ENCODE measurements around the gene PBX1. TPM values are rescaled to one million over a fixed set of nuclear protein-coding genes. Genes with fewer than 3 reads are reported as not detected.

The PBX1 gene
- total RNA-seq, 2 donors from 2014 or later, result 59.9 to 79.2 TPM

DNA sequence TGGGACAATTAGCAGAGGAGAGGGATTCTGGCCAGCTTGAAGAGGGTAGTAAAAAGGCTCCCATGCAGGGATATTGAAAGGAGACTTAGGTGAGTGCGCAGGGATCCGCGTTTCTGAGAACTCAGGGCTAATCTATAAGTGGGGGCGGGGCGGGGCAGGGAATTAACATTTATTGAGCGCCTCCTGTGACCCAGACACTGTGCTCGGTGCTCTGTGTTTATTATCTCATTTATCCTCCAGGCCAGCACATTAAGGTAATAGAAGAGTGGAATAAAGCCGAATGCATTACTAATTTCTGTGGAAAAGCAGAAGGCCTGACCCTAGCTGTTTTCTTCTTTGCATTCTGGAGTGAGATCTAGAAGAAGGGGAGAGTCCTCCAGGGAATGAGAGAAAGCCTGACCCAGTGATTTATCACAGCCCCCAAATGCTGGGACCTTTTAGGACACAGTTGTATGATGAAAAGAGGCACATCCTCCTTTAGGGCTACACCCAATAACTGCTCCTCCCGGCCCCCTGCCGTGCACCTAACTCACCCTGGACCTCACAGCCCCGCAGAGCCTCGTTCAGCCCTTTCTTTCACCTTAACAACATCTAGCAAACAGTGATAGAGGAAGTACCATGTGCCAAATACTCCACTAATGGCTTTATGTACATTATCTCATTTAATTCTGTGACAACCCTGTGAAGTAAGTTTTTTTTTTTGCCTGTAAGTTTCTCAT is 317.6 kb downstream of the PBX1 start:
- Mint-ChIP-seq H3K27ac (no peak overlapping the region), H3K27me3 (ENCODE audit: insufficient read depth) (peaks cover 21% of the 10 kb centered on the region), H3K4me1 (peaks cover 51% of the 10 kb centered on the region), H3K9me3 (no peaks in the 10 kb centered on the region), H3K36me3 (ENCODE audit: low read depth) (no peaks in the 10 kb centered on the region), H3K4me3 (no peak overlapping the region)
- H3K9me3 ChIP-seq (ENCODE audit: control insufficient read depth, low read length), result no peaks in the 10 kb centered on the region
- peaks cover 17% of the 10 kb centered on the region for H3K4me1 ChIP-seq (ENCODE audit: control insufficient read depth, insufficient read depth, low read length)
- H3K4me3 ChIP-seq (ENCODE audit: low read length), result no peak overlapping the region
- DNase-seq, result no peak
- H3K27ac ChIP-seq (ENCODE audit: low read depth, low read length), result no peak overlapping the region
- no peaks in the 10 kb centered on the region for H3K36me3 ChIP-seq (ENCODE audit: control insufficient read depth, insufficient read depth, low read length)
- WGBS, 2 experiments (ENCODE audit: insufficient coverage in 1 of 2, insufficient read length in 1 of 2), result 87 to 94% methylated on average over 8 to 12 of the region's 12 CpGs
- no peak overlapping the region for H3K9ac ChIP-seq (ENCODE audit: extremely low read depth, low read length, poor library complexity, severe bottlenecking)
- H3K27me3 ChIP-seq (ENCODE audit: control insufficient read depth, insufficient read depth, low read length, poor library complexity, severe bottlenecking), result peaks cover 8% of the 10 kb centered on the region
- TF ChIP-seq, protein P1, sequence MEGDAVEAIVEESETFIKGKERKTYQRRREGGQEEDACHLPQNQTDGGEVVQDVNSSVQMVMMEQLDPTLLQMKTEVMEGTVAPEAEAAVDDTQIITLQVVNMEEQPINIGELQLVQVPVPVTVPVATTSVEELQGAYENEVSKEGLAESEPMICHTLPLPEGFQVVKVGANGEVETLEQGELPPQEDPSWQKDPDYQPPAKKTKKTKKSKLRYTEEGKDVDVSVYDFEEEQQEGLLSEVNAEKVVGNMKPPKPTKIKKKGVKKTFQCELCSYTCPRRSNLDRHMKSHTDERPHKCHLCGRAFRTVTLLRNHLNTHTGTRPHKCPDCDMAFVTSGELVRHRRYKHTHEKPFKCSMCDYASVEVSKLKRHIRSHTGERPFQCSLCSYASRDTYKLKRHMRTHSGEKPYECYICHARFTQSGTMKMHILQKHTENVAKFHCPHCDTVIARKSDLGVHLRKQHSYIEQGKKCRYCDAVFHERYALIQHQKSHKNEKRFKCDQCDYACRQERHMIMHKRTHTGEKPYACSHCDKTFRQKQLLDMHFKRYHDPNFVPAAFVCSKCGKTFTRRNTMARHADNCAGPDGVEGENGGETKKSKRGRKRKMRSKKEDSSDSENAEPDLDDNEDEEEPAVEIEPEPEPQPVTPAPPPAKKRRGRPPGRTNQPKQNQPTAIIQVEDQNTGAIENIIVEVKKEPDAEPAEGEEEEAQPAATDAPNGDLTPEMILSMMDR (conservative IDR thresholded peaks at IDR 0.05), result no peak

DNA sequence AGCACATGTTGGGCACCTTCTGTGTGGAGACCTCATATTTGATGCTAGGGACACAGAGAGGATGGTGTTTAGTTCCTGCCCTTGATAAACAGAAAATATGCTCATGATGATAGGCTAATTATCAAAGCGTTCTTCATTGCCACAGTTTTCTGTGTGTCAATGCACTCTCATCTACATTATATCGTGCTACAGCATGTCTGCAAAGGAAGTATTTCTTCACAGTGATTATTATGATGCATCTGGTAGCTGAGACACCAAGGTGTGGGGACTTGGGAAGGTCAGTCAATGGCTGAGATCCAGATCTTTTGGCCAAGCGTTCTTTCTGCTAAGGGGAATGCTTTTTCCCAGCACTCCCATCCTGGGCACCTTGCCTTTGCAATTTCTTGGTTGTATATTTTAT is 321.2 kb downstream of the PBX1 start:
- H3K4me3 ChIP-seq (ENCODE audit: low read length), result no peak overlapping the region
- H3K36me3 ChIP-seq (ENCODE audit: control insufficient read depth, insufficient read depth, low read length), result no peaks in the 10 kb centered on the region
- TF ChIP-seq, protein P1 (conservative IDR thresholded peaks at IDR 0.05), result no peak
- Mint-ChIP-seq H3K4me3 (no peak overlapping the region), H3K27ac (no peak overlapping the region), H3K9me3 (no peaks in the 10 kb centered on the region), H3K4me1 (peaks cover 22% of the 10 kb centered on the region), H3K27me3 (ENCODE audit: insufficient read depth) (peaks cover 50% of the 10 kb centered on the region), H3K36me3 (ENCODE audit: low read depth) (no peaks in the 10 kb centered on the region)
- no peaks in the 10 kb centered on the region for H3K9me3 ChIP-seq (ENCODE audit: control insufficient read depth, low read length)
- H3K4me1 ChIP-seq (ENCODE audit: control insufficient read depth, insufficient read depth, low read length), result peaks cover 5% of the 10 kb centered on the region
- H3K27me3 ChIP-seq (ENCODE audit: control insufficient read depth, insufficient read depth, low read length, poor library complexity, severe bottlenecking), result peaks cover 44% of the 10 kb centered on the region
- no peak overlapping the region for H3K27ac ChIP-seq (ENCODE audit: low read depth, low read length)
- 98% methylated on average over 3 of the region's 3 CpGs; no CpG with 5 or more reads in 1 of the 2 experiments for WGBS, 2 experiments (ENCODE audit: insufficient coverage in 1 of 2, insufficient read length in 1 of 2)
- DNase-seq, result no peak
- H3K9ac ChIP-seq (ENCODE audit: extremely low read depth, low read length, poor library complexity, severe bottlenecking), result no peak overlapping the region

DNA sequence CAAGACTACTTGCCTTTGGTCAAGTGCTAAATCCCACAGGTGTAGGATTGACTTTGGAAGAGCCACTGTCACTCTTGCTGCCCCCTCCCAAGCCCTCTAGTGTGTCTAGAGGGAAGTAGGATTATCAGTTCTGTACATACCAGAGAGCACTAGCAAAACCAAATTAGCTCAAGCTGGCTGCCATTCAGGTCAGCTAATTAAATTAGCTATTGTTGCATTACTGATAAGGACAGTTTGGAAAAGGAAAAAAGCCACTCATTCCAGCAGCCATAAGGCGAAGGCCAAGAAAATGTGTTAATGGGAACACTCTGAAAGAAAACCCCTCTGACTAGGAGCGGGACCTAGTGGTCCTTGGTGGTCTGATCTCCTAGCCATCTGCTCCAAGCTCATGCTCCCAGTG is 321.7 kb downstream of the PBX1 start:
- H3K4me3 ChIP-seq (ENCODE audit: low read length), result no peak overlapping the region
- peaks cover 49% of the 10 kb centered on the region for H3K27me3 ChIP-seq (ENCODE audit: control insufficient read depth, insufficient read depth, low read length, poor library complexity, severe bottlenecking)
- H3K4me1 ChIP-seq (ENCODE audit: control insufficient read depth, insufficient read depth, low read length), result peaks cover 5% of the 10 kb centered on the region
- Mint-ChIP-seq H3K27me3 (ENCODE audit: insufficient read depth) (peaks cover 54% of the 10 kb centered on the region), H3K27ac (no peak overlapping the region), H3K9me3 (no peaks in the 10 kb centered on the region), H3K4me3 (no peak overlapping the region), H3K4me1 (peaks cover 22% of the 10 kb centered on the region), H3K36me3 (ENCODE audit: low read depth) (no peaks in the 10 kb centered on the region)
- 79 to 82% methylated on average over 2 of the region's 2 CpGs for WGBS, 2 experiments (ENCODE audit: insufficient coverage in 1 of 2, insufficient read length in 1 of 2)
- no peaks in the 10 kb centered on the region for H3K9me3 ChIP-seq (ENCODE audit: control insufficient read depth, low read length)
- H3K9ac ChIP-seq (ENCODE audit: extremely low read depth, low read length, poor library complexity, severe bottlenecking), result no peak overlapping the region
- no peak overlapping the region for H3K27ac ChIP-seq (ENCODE audit: low read depth, low read length)
- TF ChIP-seq, protein P1 (conservative IDR thresholded peaks at IDR 0.05), result peak; percentile 41
- no peak for DNase-seq
- no peaks in the 10 kb centered on the region for H3K36me3 ChIP-seq (ENCODE audit: control insufficient read depth, insufficient read depth, low read length)

All from endodermal cell (in vitro differentiated cells).